GM21825 (cell line): ENCODE measurements around the gene SLC38A5.
"Not testable (repeated sequence)": the region's sequence is repeated elsewhere in the genome, so short reads cannot be mapped to it uniquely, and the experiment has no call there.

Source experiments
- ATAC-seq: cut with Tn5 transposase; IDR thresholded peaks from one replicate; pipeline ENCODE4 v1.9.1; 2021; ENCODE audit warnings: mild to moderate bottlenecking, moderate library complexity; ENCODE audit not compliant: unreplicated experiment

Gene SLC38A5

GRCh38 chrX:48470833-48471118, 716 bp upstream of the SLC38A5 start:
- no peak for ATAC-seq

GRCh38 chrX:48468693-48469691, 1.1 kb downstream of the SLC38A5 start:
- ATAC-seq = no peak

GRCh38 chrX:48468247-48468671, 1.8 kb downstream of the SLC38A5 start:
- ATAC-seq = no peak

- ATAC-seq = no peak
Observed at GRCh38 chrX:48467281-48467761, 2.7 kb downstream of the SLC38A5 start.

- ATAC-seq = no peak
Observed at GRCh38 chrX:48466696-48467095, 3.4 kb downstream of the SLC38A5 start.

GRCh38 chrX:48465336-48465933, 4.6 kb downstream of the SLC38A5 start:
- no peak for ATAC-seq

GRCh38 chrX:48461830-48462229, 8.2 kb downstream of the SLC38A5 start:
- no peak for ATAC-seq

- no peak for ATAC-seq
Observed at GRCh38 chrX:48460606-48461005, 9.5 kb downstream of the SLC38A5 start.

GRCh38 chrX:48460031-48460430, 10.0 kb downstream of the SLC38A5 start:
- no peak for ATAC-seq

- no peak for ATAC-seq
Observed at GRCh38 chrX:48459483-48459882, 10.6 kb downstream of the SLC38A5 start.

- no peak for ATAC-seq
Observed at GRCh38 chrX:48458711-48459110, 11.3 kb downstream of the SLC38A5 start.

- ATAC-seq = no peak
Observed at GRCh38 chrX:48456628-48457331, 13.3 kb downstream of the SLC38A5 start.

- no peak for ATAC-seq
Observed at GRCh38 chrX:48451708-48452107, 18.4 kb downstream of the SLC38A5 start.

- ATAC-seq = no peak
Observed at GRCh38 chrX:48450076-48450475, 20.0 kb downstream of the SLC38A5 start.

GRCh38 chrX:48447201-48447600, 22.9 kb downstream of the SLC38A5 start:
- not testable (repeated sequence) for ATAC-seq

GRCh38 chrX:48433713-48434112, 36.3 kb downstream of the SLC38A5 start:
- not testable (repeated sequence) for ATAC-seq

- not testable (repeated sequence) for ATAC-seq
Observed at GRCh38 chrX:48430166-48430565, 39.9 kb downstream of the SLC38A5 start.

- ATAC-seq = not testable (repeated sequence)
Observed at GRCh38 chrX:48429606-48430005, 40.5 kb downstream of the SLC38A5 start.

- not testable (repeated sequence) for ATAC-seq
Observed at GRCh38 chrX:48427027-48427716, 42.9 kb downstream of the SLC38A5 start.

GRCh38 chrX:48411860-48412259, 58.2 kb downstream of the SLC38A5 start, which contains the start of gene SSX4B:
Gene SSX4B, minus strand, starts transcription at chrX:48411960. Its CDS starts 588 bp downstream, at chrX:48411372.
- ATAC-seq = not testable (repeated sequence)
